ENCODE results near the gene COG4. TPM values are rescaled to one million over a fixed set of nuclear protein-coding genes. Genes with fewer than 3 reads are reported as not detected.

Gene COG4
- total and polyA plus RNA-seq, 2 experiments from 2014 or later, result 28.8 to 38.1 TPM

GRCh38 chr16:70482624-70483023 is 40.7 kb downstream of the COG4 start (continued):
- TF ChIP-seq REST (IDR thresholded peaks at IDR 0.05; ENCODE audit: unreplicated experiment), result no peak
- no peak for TF ChIP-seq ETS1 (IDR thresholded peaks at IDR 0.05)
- no peak for TF ChIP-seq EZH2 (IDR thresholded peaks at IDR 0.05; ENCODE audit: low read depth, unreplicated experiment)
- no peak for TF ChIP-seq ZNF114 (CRISPR knock-in tag; IDR thresholded peaks at IDR 0.05)
- TF ChIP-seq NANOG (IDR thresholded peaks at IDR 0.05; ENCODE audit: borderline replicate concordance), result no peak
- TF ChIP-seq JUNB (IDR thresholded peaks at IDR 0.05; ENCODE audit: unreplicated experiment), result no peak
- no peak for TF ChIP-seq CTCF (conservative IDR thresholded peaks at IDR 0.05; ENCODE audit: low read depth in 2 of 2)
- TF ChIP-seq EZH2phosphoT487 (IDR thresholded peaks at IDR 0.05; ENCODE audit: unreplicated experiment), result no peak
- no peak for TF ChIP-seq POLR2AphosphoS5 (IDR thresholded peaks at IDR 0.05; ENCODE audit: low read depth)

- Mint-ChIP-seq H3K4me1 (peaks cover 9% of the 10 kb centered on the region; the same call in 2 of the 3 replicates), H3K36me3 (ENCODE audit: low read depth) (peaks cover 17% of the 10 kb centered on the region), H3K27me3 (ENCODE audit: insufficient read depth, low read depth, poor library complexity) (peaks cover 10% of the 10 kb centered on the region), H3K27ac (no peak overlapping the region), H3K4me3 (no peak overlapping the region; the same call in 2 of the 3 replicates), H3K9me3 (no peaks in the 10 kb centered on the region)
- Histone ChIP-seq H4K20me1 (replicated peaks; ENCODE audit: insufficient read depth) (no peaks in the 10 kb centered on the region; the same call in 1 of the 2 replicates), H3K4me3 (no peak overlapping the region), H3F3A (replicated peaks; ENCODE audit: low read depth) (no peaks in the 10 kb centered on the region), H2AFZ (no peak overlapping the region), H3K4me1 (ENCODE audit: insufficient read depth) (no peaks in the 10 kb centered on the region), H3K9me2 (ENCODE audit: insufficient read depth) (no peaks in the 10 kb centered on the region), H3K27ac (ENCODE audit: low read depth) (no peak overlapping the region), H3K4me2 (no peak overlapping the region), H3K36me3 (ENCODE audit: insufficient read depth) (no peaks in the 10 kb centered on the region), H3K79me2 (replicated peaks; ENCODE audit: insufficient read depth) (no peaks in the 10 kb centered on the region), H3K27me3 (ENCODE audit: insufficient read depth) (no peaks in the 10 kb centered on the region)
- ATAC-seq (no peak), DNase-seq (ENCODE audit: low spot score) (no peak)
- no peak for TF ChIP-seq NANOG (IDR thresholded peaks at IDR 0.05; ENCODE audit: borderline replicate concordance)
- no peak for TF ChIP-seq STAT1 (IDR thresholded peaks at IDR 0.05; ENCODE audit: unreplicated experiment)
- TF ChIP-seq JUNB (IDR thresholded peaks at IDR 0.05; ENCODE audit: unreplicated experiment), result no peak
- TF ChIP-seq ZNF114 (CRISPR knock-in tag; IDR thresholded peaks at IDR 0.05), result no peak
- no peak for TF ChIP-seq ETS1 (IDR thresholded peaks at IDR 0.05)
- TF ChIP-seq EZH2phosphoT487 (IDR thresholded peaks at IDR 0.05; ENCODE audit: unreplicated experiment), result no peak
These were observed 41.3 kb downstream of the COG4 start for GRCh38 chr16:70481929-70482536.
